Posterior vena cava (tissue), 2 donors: ENCODE results near the gene CD1B. TPM values are rescaled to one million over a fixed set of nuclear protein-coding genes. Genes with fewer than 3 reads are reported as not detected.

Source experiments
- total RNA-seq, 2 donors: library from RNA; stranded (reverse); fragmentation: NEBNext Ultra II Directional; extraction: Animal tissue kit (Norgen Biotek cat#: 25700); gene quantifications; one replicate each; pipeline ENCODE4 v1.2.1, GENCODE V29; 2021
- donor health status: DM: yes; HTN: yes; CAD: no.
- donor health status: DM: yes; HTN: yes; CAD: no.

Gene CD1B
- total RNA-seq, 2 donors from 2014 or later = not detected

Other genes starting within 250 kb of the CD1B start
- 1 to 10 TPM; 1.4 to 2.4 TPM for gene CD1D, start 150.6 kb downstream of the CD1B start, total RNA-seq
- gene CD1A, start 77.1 kb downstream of the CD1B start, total RNA-seq = not detected
- gene CD1C, start 41.6 kb downstream of the CD1B start, total RNA-seq = under 1 TPM; 0.38 to 0.51 TPM
- gene CD1E, start 22.4 kb upstream of the CD1B start, total RNA-seq = not detected
- not detected for gene OR10T2, start 67.9 kb upstream of the CD1B start, total RNA-seq
- gene OR10K2, start 94.7 kb upstream of the CD1B start, total RNA-seq = not detected
- not detected for gene OR10K1, start 130.3 kb upstream of the CD1B start, total RNA-seq
- gene OR10R2, start 140.7 kb upstream of the CD1B start, total RNA-seq = not detected
- not detected for gene OR6Y1, start 222.9 kb upstream of the CD1B start, total RNA-seq
- not detected for gene OR6P1, start 239.0 kb upstream of the CD1B start, total RNA-seq
- gene OR10X1, start 248.4 kb upstream of the CD1B start, total RNA-seq = not detected